H1 (cell line): ENCODE results near the gene BCL2L13.

Experiments used
- ASH2L ChIP-seq: fragments of 200-600, 300-600 bp; sonication (generic); IDR thresholded peaks from one replicate; pipeline ENCODE4 v1.7.1; 2017; ENCODE audit warnings: low read length
- BACH1 ChIP-seq: IDR thresholded peaks from 2 replicates; pipeline ENCODE4 v1.6.1; 2012; ENCODE audit warnings: low read length, improper control_type of control experiment
- GABPA ChIP-seq: IDR thresholded peaks from 2 replicates; pipeline ENCODE4 v1.6.1; 2011; ENCODE audit warnings: mild to moderate bottlenecking, low read length, moderate library complexity, borderline replicate concordance; ENCODE audit not compliant: insufficient read depth
- HDAC2 ChIP-seq, 2 experiments: fragments of 300-600 bp in 1 of 2; sonication (generic) in 1 of 2; IDR thresholded peaks; 2 replicates each; pipeline ENCODE4 v1.6.1; 2011 to 2012; ENCODE audit warnings: low read depth in 2 of 2, low read length in 2 of 2, mild to moderate bottlenecking in 2 of 2, moderate library complexity in 2 of 2, borderline replicate concordance in 1 of 2, inconsistent platforms in 1 of 2
- KDM1A ChIP-seq: fragments of 200-600, 300-600 bp; sonication (generic); IDR thresholded peaks from 2 replicates; pipeline ENCODE4 v1.7.1; 2016; ENCODE audit warnings: mild to moderate bottlenecking, low read length, borderline replicate concordance
- POLR2A ChIP-seq, 2 experiments: IDR thresholded peaks; 1 replicate in 1 of 2; 2 replicates in 1 of 2; pipeline ENCODE4 v1.6.1; 2011; ENCODE audit warnings: low read depth in 2 of 2, low read length in 2 of 2, mild to moderate bottlenecking in 2 of 2; ENCODE audit errors: control extremely low read depth in 1 of 2
- TCF12 ChIP-seq: IDR thresholded peaks from 2 replicates; pipeline ENCODE4 v1.6.1; 2011; ENCODE audit warnings: low read depth, mild to moderate bottlenecking, low read length
- TEAD4 ChIP-seq: IDR thresholded peaks from 2 replicates; pipeline ENCODE4 v1.6.1; 2012; ENCODE audit warnings: low read depth, low read length, inconsistent platforms, mixed read lengths
- TF ChIP-seq, protein P1 (sequence below): IDR thresholded peaks from 2 replicates; pipeline ENCODE4 v1.6.1; 2012; ENCODE audit warnings: low read length, inconsistent platforms
- TF ChIP-seq, protein P2 (sequence below), 3 experiments: IDR thresholded peaks; 1 replicate in 2 of 3; 2 replicates in 1 of 3; pipeline versions ENCODE4 v1.5.1 to v1.6.1; 2011; ENCODE audit warnings: low read length in 3 of 3, mild to moderate bottlenecking in 3 of 3, inconsistent platforms in 2 of 3, low read depth in 1 of 3, moderate library complexity in 1 of 3; ENCODE audit not compliant: insufficient read depth in 1 of 3; ENCODE audit errors: control extremely low read depth in 1 of 3

DNA sequence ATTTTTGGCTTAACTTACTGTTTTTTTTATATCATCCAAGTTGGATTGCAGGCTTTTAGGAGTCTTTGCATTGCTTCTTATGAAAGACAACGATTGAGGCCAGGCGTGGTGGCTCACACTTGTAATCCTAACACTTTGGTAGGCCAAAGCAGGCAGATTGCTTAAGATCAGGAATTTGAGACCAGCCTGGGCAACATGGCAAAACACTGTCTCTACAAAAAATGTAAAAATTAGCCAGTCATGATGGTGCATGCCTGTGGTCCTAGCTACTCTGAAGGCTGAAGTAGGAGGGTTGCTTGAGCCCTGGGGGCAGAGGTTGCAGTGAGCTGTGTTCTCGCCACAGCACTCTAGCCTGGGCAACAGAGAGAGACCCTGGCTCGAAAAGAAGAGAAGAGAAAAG, 79.2 kb downstream of the BCL2L13 start:
- TF ChIP-seq KDM1A, result no peak
- TF ChIP-seq TCF12, result no peak
- TF ChIP-seq, protein P1, sequence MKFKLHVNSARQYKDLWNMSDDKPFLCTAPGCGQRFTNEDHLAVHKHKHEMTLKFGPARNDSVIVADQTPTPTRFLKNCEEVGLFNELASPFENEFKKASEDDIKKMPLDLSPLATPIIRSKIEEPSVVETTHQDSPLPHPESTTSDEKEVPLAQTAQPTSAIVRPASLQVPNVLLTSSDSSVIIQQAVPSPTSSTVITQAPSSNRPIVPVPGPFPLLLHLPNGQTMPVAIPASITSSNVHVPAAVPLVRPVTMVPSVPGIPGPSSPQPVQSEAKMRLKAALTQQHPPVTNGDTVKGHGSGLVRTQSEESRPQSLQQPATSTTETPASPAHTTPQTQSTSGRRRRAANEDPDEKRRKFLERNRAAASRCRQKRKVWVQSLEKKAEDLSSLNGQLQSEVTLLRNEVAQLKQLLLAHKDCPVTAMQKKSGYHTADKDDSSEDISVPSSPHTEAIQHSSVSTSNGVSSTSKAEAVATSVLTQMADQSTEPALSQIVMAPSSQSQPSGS, result no peak
- no peak for TF ChIP-seq POLR2A (IDR thresholded peaks at IDR 0.05; ENCODE audit: control extremely low read depth in 1 of 2, low read depth in 2 of 2, low read length in 2 of 2)
- no peak for TF ChIP-seq ASH2L
- TF ChIP-seq, protein P2, sequence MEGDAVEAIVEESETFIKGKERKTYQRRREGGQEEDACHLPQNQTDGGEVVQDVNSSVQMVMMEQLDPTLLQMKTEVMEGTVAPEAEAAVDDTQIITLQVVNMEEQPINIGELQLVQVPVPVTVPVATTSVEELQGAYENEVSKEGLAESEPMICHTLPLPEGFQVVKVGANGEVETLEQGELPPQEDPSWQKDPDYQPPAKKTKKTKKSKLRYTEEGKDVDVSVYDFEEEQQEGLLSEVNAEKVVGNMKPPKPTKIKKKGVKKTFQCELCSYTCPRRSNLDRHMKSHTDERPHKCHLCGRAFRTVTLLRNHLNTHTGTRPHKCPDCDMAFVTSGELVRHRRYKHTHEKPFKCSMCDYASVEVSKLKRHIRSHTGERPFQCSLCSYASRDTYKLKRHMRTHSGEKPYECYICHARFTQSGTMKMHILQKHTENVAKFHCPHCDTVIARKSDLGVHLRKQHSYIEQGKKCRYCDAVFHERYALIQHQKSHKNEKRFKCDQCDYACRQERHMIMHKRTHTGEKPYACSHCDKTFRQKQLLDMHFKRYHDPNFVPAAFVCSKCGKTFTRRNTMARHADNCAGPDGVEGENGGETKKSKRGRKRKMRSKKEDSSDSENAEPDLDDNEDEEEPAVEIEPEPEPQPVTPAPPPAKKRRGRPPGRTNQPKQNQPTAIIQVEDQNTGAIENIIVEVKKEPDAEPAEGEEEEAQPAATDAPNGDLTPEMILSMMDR (IDR thresholded peaks at IDR 0.05; ENCODE audit: control extremely low read depth in 1 of 3, insufficient read depth in 1 of 3, low read depth in 1 of 3, low read length in 3 of 3), result no peak
- no peak for TF ChIP-seq BACH1
- TF ChIP-seq HDAC2 (IDR thresholded peaks at IDR 0.05; ENCODE audit: borderline replicate concordance in 1 of 2, low read depth in 2 of 2, low read length in 2 of 2), result no peak
- no peak for TF ChIP-seq GABPA
- TF ChIP-seq TEAD4, result no peak
